ENCODE measurements around the gene KLHL1. TPM values are rescaled to one million over a fixed set of nuclear protein-coding genes. Genes with fewer than 3 reads are reported as not detected.

Gene KLHL1
- polyA plus RNA-seq, 1 of the 3 experiments (the other 2 are of a cell fraction) = not detected

DNA sequence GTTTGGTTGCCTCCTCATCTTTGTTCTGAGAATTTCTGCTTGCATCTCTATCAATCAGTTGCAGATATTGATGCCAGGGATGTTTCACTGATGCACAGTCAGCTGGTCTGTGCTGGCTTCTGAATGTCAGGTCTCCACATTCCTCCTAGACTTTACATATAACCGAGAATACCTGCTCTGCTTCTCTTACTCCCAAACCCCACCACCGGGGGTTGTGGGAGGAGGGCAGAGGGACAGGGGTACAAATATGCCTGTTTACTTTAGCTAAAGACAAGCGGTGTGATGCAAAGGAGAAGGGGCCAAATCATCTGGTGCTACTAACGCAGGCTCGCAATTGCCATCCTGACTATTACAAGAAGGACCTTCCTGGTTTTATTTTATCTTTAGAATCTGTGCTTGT, 17.4 kb upstream of the KLHL1 start (continued):
- TF ChIP-seq, protein P1, sequence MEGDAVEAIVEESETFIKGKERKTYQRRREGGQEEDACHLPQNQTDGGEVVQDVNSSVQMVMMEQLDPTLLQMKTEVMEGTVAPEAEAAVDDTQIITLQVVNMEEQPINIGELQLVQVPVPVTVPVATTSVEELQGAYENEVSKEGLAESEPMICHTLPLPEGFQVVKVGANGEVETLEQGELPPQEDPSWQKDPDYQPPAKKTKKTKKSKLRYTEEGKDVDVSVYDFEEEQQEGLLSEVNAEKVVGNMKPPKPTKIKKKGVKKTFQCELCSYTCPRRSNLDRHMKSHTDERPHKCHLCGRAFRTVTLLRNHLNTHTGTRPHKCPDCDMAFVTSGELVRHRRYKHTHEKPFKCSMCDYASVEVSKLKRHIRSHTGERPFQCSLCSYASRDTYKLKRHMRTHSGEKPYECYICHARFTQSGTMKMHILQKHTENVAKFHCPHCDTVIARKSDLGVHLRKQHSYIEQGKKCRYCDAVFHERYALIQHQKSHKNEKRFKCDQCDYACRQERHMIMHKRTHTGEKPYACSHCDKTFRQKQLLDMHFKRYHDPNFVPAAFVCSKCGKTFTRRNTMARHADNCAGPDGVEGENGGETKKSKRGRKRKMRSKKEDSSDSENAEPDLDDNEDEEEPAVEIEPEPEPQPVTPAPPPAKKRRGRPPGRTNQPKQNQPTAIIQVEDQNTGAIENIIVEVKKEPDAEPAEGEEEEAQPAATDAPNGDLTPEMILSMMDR (IDR thresholded peaks at IDR 0.05) = no peak

DNA sequence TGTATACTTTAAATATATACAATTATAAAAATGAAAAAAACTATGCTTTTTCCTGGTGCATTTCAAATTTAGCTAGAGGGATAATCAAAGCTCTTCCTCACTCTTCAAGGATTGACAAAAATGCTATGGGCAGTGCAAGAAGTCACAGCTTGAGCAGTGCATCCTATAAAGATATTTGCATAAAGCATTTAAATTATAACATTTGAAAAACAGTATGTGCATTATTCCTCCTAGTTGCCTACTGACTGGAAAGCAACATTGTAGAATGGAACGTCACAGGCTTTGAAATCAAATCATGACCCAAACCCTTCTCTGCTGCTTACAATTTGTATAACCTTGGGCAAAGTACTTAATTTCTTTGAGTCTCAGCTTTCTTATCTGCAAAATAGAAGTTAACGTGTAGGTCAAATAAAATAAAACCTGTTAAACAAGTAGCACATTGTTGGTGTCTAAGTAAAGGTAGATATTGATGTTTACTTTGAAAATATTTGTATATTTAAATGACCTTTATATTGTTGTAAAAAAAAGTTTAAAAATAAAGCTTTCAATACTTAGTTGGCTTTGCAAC, 9.2 kb upstream of the KLHL1 start:
- ChIA-PET POLR2A (no interaction called here), CTCF (interaction anchor here (1.1 to 1.7 kb wide), 2 partner anchors 15 to 451 kb away, joined by 3 to 4 read pairs; no protein-coding TSS in a partner anchor)
- no peak for TF ChIP-seq FOSL2 (IDR thresholded peaks at IDR 0.05; ENCODE audit: borderline replicate concordance, low read depth)
- no peak for TF ChIP-seq NFIC (IDR thresholded peaks at IDR 0.05; ENCODE audit: borderline replicate concordance)
- TF ChIP-seq, protein P1 (IDR thresholded peaks at IDR 0.05) = no peak
- TF ChIP-seq YY1 (IDR thresholded peaks at IDR 0.05; ENCODE audit: low read depth) = no peak
- no peaks in the 10 kb centered on the region for H3K27me3 ChIP-seq (ENCODE audit: insufficient read depth)
- no peak overlapping the region for H3K27ac ChIP-seq (ENCODE audit: low read depth in 2 of 2, low read length in 1 of 2)
- DNase-seq = no peak
- H3K79me2 ChIP-seq (ENCODE audit: insufficient read depth) = no peaks in the 10 kb centered on the region
- no peaks in the 10 kb centered on the region for H3K36me3 ChIP-seq (replicated peaks in 1 of 2; ENCODE audit: control insufficient read depth in 1 of 2, insufficient read depth in 2 of 2, low read length in 1 of 2)
- no peak overlapping the region for H3K4me3 ChIP-seq (ENCODE audit: low read depth in 2 of 2, low read length in 1 of 2)
- H4K20me1 ChIP-seq (ENCODE audit: insufficient read depth) = no peaks in the 10 kb centered on the region
- H3K4me1 ChIP-seq (ENCODE audit: control insufficient read depth in 1 of 2, insufficient read depth in 2 of 2, low read depth in 1 of 2, low read length in 1 of 2) = no peaks in the 10 kb centered on the region
- H2AFZ ChIP-seq (ENCODE audit: low read depth) = no peak overlapping the region
- no peak overlapping the region for H3K4me2 ChIP-seq
- WGBS (ENCODE audit: low lambda C conversion rate) = 57% methylated on average over 2 of the region's 2 CpGs
- H3K9me2 ChIP-seq = no peaks in the 10 kb centered on the region
- H3F3A ChIP-seq (replicated peaks; ENCODE audit: insufficient read depth) = no peaks in the 10 kb centered on the region
- no peaks in the 10 kb centered on the region for H3K9me3 ChIP-seq
- H3K9ac ChIP-seq = no peak overlapping the region

DNA sequence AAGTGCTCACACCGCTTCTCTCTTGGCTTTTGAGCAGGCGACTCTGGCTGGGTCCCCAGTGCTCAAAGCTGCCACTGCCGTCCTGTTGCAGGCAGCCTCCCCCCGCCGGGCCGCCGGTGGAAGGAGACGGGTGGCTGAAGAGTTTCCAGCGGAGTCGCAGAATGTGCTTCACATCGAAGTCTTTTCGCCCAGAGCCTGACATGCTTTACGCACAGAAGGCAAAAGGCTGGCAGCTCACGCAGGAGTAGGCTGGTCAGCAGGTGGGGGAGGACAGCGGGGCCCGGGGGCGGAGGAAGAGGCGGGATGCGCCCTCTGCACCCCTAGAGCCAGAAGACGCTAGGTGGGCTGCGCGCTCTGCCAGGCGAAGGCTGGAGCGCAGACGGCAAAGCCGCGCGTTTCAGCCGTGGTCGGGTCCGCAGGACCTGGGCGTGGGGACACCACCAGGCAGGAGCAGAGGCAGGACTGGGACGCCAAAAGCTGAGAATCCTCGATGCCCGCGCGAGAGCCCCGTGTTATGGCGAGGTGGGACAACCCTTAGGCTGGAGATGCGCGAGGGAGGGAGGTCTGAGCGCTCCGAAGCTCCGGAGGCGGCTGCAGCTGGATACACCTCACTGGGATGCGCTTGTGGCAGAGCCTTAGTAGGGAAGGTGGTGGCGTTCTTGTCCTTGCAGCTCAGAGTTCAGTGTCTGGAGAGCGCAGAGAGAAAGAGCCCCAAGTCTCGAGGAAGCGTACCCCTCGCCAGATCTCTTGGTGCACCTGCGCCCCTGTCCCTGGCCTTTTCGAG, 562 bp downstream of the KLHL1 start, which contains the start of gene ATXN8OS:
Gene ATXN8OS, plus strand, starts transcription at position 329 of the 784 bp plus-strand sequence.
- Histone ChIP-seq H4K20me1 (ENCODE audit: insufficient read depth) (no peaks in the 10 kb centered on the region), H3F3A (replicated peaks; ENCODE audit: insufficient read depth) (no peaks in the 10 kb centered on the region), H3K27me3 (ENCODE audit: insufficient read depth) (no peaks in the 10 kb centered on the region), H3K4me1 (ENCODE audit: control insufficient read depth in 1 of 2, insufficient read depth in 2 of 2, low read depth in 1 of 2, low read length in 1 of 2) (peaks cover 0 to 8% of the 10 kb centered on the region in 2 experiments; a peak in 2 of 4 replicates), H3K79me2 (ENCODE audit: insufficient read depth) (no peaks in the 10 kb centered on the region), H3K9ac (no peak within 1 kb of the TSS), H3K4me3 (ENCODE audit: low read depth in 2 of 2, low read length in 1 of 2) (peak within 1 kb of the TSS in 1 of 2 experiments; percentile 26; a peak in 1 of 4 replicates), H3K36me3 (replicated peaks in 1 of 2; ENCODE audit: control insufficient read depth in 1 of 2, insufficient read depth in 2 of 2, low read length in 1 of 2) (no peaks in the 10 kb centered on the region), H3K27ac (ENCODE audit: low read depth in 2 of 2, low read length in 1 of 2) (no peak within 1 kb of the TSS), H2AFZ (ENCODE audit: low read depth) (no peak within 1 kb of the TSS), H3K9me2 (no peaks in the 10 kb centered on the region), H3K9me3 (no peaks in the 10 kb centered on the region; the same call in 1 of the 2 replicates), H3K4me2 (no peak within 1 kb of the TSS)
- ChIA-PET CTCF (interaction anchor here (2.4 to 2.9 kb wide), 2 partner anchors 9 to 203 kb away, joined by 8 to 16 read pairs; no protein-coding TSS in a partner anchor), POLR2A (no interaction called here)
- 10% methylated on average over 20 of the region's 53 CpGs for WGBS (ENCODE audit: low lambda C conversion rate)
- TF ChIP-seq ELF1 (IDR thresholded peaks at IDR 0.05) (no peak), FOSL2 (IDR thresholded peaks at IDR 0.05; ENCODE audit: borderline replicate concordance, low read depth) (no peak), RAD21 (IDR thresholded peaks at IDR 0.05; ENCODE audit: low read length) (no peak), MAX (IDR thresholded peaks at IDR 0.05; ENCODE audit: low read depth) (no peak), TEAD4 (IDR thresholded peaks at IDR 0.05; ENCODE audit: borderline replicate concordance, insufficient read depth) (no peak), FOXJ3 (CRISPR knock-in tag; IDR thresholded peaks at IDR 0.05) (no peak)
- DNase-seq = peak; percentile 45
